Caco-2 (cell line): Measurements from ENCODE around the gene LRP1. TPM values are rescaled to one million over a fixed set of nuclear protein-coding genes. Genes with fewer than 3 reads are reported as not detected.

Source experiments
- BruUV-seq: library from RNA; stranded (reverse); fragments of 400-500 nt; replicated peaks from 2 replicates; lab custom pipeline; 2021; lab: Mats Ljungman, UMichigan
- CTCF ChIA-PET: fragments of 300-600 bp; sonication (Branson Sonifier 250); formaldehyde crosslinking; loops from one replicate; lab custom pipeline; 2022; ENCODE audit warnings: antibody characterized with exemption; lab: Charles Lee
- POLR2A ChIA-PET: fragments of 300-600 bp; sonication (Branson Sonifier 250); formaldehyde crosslinking; loops from one replicate; lab custom pipeline; 2022; ENCODE audit warnings: antibody characterized with exemption; lab: Charles Lee
- DNase-seq, 2 experiments: peaks; one replicate each; pipeline versions ENCODE4 v3.0.0 to v3.0.0-alpha.2; 2020 to 2022
- H3K27me3 ChIP-seq: replicated peaks from 2 replicates; pipeline ENCODE4 v1.6.0; 2011; ENCODE audit warnings: low read length; ENCODE audit not compliant: control insufficient read depth, insufficient read depth
- H3K36me3 ChIP-seq: 2 replicates; pipeline ENCODE4 v1.5.1; 2011; ENCODE audit warnings: low read length; ENCODE audit not compliant: control insufficient read depth, insufficient read depth
- H3K4me1 ChIP-seq: fragments of 250-450 bp; sonication (Bioruptor Pico); 2 replicates; pipeline ENCODE4 v1.5.1; 2020; ENCODE audit warnings: mild to moderate bottlenecking
- H3K4me3 ChIP-seq: 2 replicates; pipeline ENCODE4 v1.5.1; 2011; ENCODE audit warnings: low read depth, mild to moderate bottlenecking, control low read depth, low read length
- H3K9me3 ChIP-seq: fragments of 250-450 bp; sonication (Bioruptor Pico); 2 replicates; pipeline ENCODE4 v1.5.1; 2020; ENCODE audit warnings: mild to moderate bottlenecking, moderate library complexity
- H3K27ac Mint-ChIP-seq: one replicate; pipeline ENCODE4 v1.8.0; 2022; ENCODE audit warnings: mixed read lengths; ENCODE audit not compliant: unreplicated experiment
- H3K27me3 Mint-ChIP-seq: one replicate; pipeline ENCODE4 v1.8.0; 2022; ENCODE audit warnings: mixed read lengths; ENCODE audit not compliant: insufficient read depth, unreplicated experiment
- H3K36me3 Mint-ChIP-seq: one replicate; pipeline ENCODE4 v1.8.0; 2022; ENCODE audit warnings: mild to moderate bottlenecking, mixed read lengths; ENCODE audit not compliant: insufficient read depth, unreplicated experiment
- H3K4me1 Mint-ChIP-seq: one replicate; pipeline ENCODE4 v1.8.0; 2022; ENCODE audit warnings: low read depth, mixed read lengths; ENCODE audit not compliant: unreplicated experiment
- H3K4me3 Mint-ChIP-seq: one replicate; pipeline ENCODE4 v1.8.0; 2022; ENCODE audit warnings: mild to moderate bottlenecking, moderate library complexity, mixed read lengths; ENCODE audit not compliant: unreplicated experiment
- H3K9me3 Mint-ChIP-seq: one replicate; pipeline ENCODE4 v1.8.0; 2022; ENCODE audit warnings: mixed read lengths; ENCODE audit not compliant: unreplicated experiment
- CTCF ChIP-seq, 2 experiments: fragments of 200-600 bp in 1 of 2; IDR thresholded peaks; 1 replicate in 1 of 2; 2 replicates in 1 of 2; pipeline versions ENCODE4 v1.5.1 to v1.8.0; 2011 to 2022; ENCODE audit warnings: antibody characterized with exemption in 1 of 2, control low read depth in 1 of 2, inconsistent platforms in 1 of 2, low read depth in 1 of 2, low read length in 1 of 2, mild to moderate bottlenecking in 1 of 2, moderate library complexity in 1 of 2; ENCODE audit not compliant: insufficient read depth in 1 of 2, severe bottlenecking in 1 of 2, unreplicated experiment in 1 of 2
- intact Hi-C: fragments of 100-400 bp; cut with micrococcal nuclease; formaldehyde crosslinking; loops from one replicate; pipeline ENCODE4 v1.10.0; 2022; ENCODE audit not compliant: unreplicated experiment
- total RNA-seq: library from RNA; stranded (reverse); gene quantifications from 2 replicates; pipeline ENCODE4 v1.2.3, GENCODE V29; 2022

LRP1 gene
- total RNA-seq, 1 experiment from 2014 or later = 111 TPM

- intact Hi-C loops = no loop called here
- Histone ChIP-seq H3K4me3 (no peak overlapping the region), H3K9me3 (no peaks in the 10 kb centered on the region), H3K36me3 (peaks cover 4% of the 10 kb centered on the region), H3K27me3 (no peaks in the 10 kb centered on the region), H3K4me1 (peaks cover 44% of the 10 kb centered on the region)
- Mint-ChIP-seq H3K36me3 (peaks cover 40% of the 10 kb centered on the region), H3K27ac (peak overlapping the region; percentile 97), H3K4me3 (no peak overlapping the region), H3K27me3 (no peaks in the 10 kb centered on the region), H3K4me1 (peaks cover 43% of the 10 kb centered on the region), H3K9me3 (no peaks in the 10 kb centered on the region)
- POLR2A ChIA-PET = interaction anchor here (0.6 to 1.7 kb wide), 4 partner anchors 11 to 18 kb away, joined by 3 to 39 read pairs (median 8); partner anchors contain the start of gene LRP1
- DNase-seq = no peak
- TF ChIP-seq CTCF (IDR thresholded peaks at IDR 0.05; ENCODE audit: insufficient read depth in 1 of 2, low read depth in 1 of 2, low read length in 1 of 2, severe bottlenecking in 1 of 2, unreplicated experiment in 1 of 2) = no peak
- no TSS peak for BruUV-seq
- CTCF ChIA-PET = interaction anchor here (1.1 to 2.8 kb wide), 6 partner anchors 13 to 97 kb away, joined by 3 to 35 read pairs (median 8); partner anchors contain the start of genes LRP1 and STAT6
Observed at GRCh38 chr12:57146092-57146491, 17.8 kb downstream of the LRP1 start.

- BruUV-seq = no TSS peak
- DNase-seq = peak; percentile 85 to 94
- ChIA-PET CTCF (interaction anchor here (1.1 to 2.8 kb wide), 9 partner anchors 12 to 96 kb away, joined by 3 to 35 read pairs (median 6); partner anchors contain the start of genes LRP1 and STAT6), POLR2A (interaction anchor here (0.6 to 1.7 kb wide), 6 partner anchors 12 to 69 kb away, joined by 3 to 39 read pairs (median 4); partner anchors contain the start of genes LRP1 and NEMP1)
- peaks cover 3% of the 10 kb centered on the region; the same call in 1 of the 2 replicates for H3K36me3 ChIP-seq
- H3K4me1 ChIP-seq = peaks cover 44% of the 10 kb centered on the region
- no peaks in the 10 kb centered on the region for H3K27me3 Mint-ChIP-seq
- no peaks in the 10 kb centered on the region for H3K9me3 ChIP-seq
- no peak for TF ChIP-seq CTCF (IDR thresholded peaks at IDR 0.05; ENCODE audit: insufficient read depth in 1 of 2, low read depth in 1 of 2, low read length in 1 of 2, severe bottlenecking in 1 of 2, unreplicated experiment in 1 of 2)
- peak within 1 kb of the TSS; percentile 70 for H3K4me3 Mint-ChIP-seq
- no peaks in the 10 kb centered on the region for H3K27me3 ChIP-seq
- 0 out of 2 replicates have a peak within 1 kb of the TSS, but pooled peaks have one; percentile 15 for H3K4me3 ChIP-seq
- H3K36me3 Mint-ChIP-seq = peaks cover 40% of the 10 kb centered on the region
- H3K27ac Mint-ChIP-seq = peak within 1 kb of the TSS; percentile 97
- peaks cover 43% of the 10 kb centered on the region for H3K4me1 Mint-ChIP-seq
- no peaks in the 10 kb centered on the region for H3K9me3 Mint-ChIP-seq
- intact Hi-C loops = loop anchor here (1.0 kb wide), 2 partner anchors 20 to 26 kb away; no protein-coding TSS in a partner anchor
Observed at GRCh38 chr12:57146961-57147944, 19.0 kb downstream of the LRP1 start, which contains the start of gene LRP1-AS. LRP1-AS (minus strand) TSS chr12:57147619.
